DND-41 (cell line): ENCODE measurements around the gene ST8SIA6.

Source experiments
- ATAC-seq: fragments of 200-7000 bp; cut with Tn5 transposase; 3 replicates; pipeline ENCODE4 v1.9.1; 2021; ENCODE audit warnings: low read depth; ENCODE audit not compliant: insufficient read depth
- DNase-seq: peaks from one replicate; pipeline ENCODE4 v3.0.0-alpha.2; 2020
- H2AFZ ChIP-seq: 2 replicates; pipeline ENCODE4 v1.6.0; 2012; ENCODE audit warnings: low read depth, low read length
- H3K27ac ChIP-seq: 2 replicates; pipeline ENCODE4 v1.5.1; 2012; ENCODE audit warnings: low read length, inconsistent platforms
- H3K27me3 ChIP-seq: fragments of 200-600 bp; sonication (generic); 2 replicates; pipeline ENCODE4 v1.6.0; 2012; ENCODE audit warnings: low read length, mild to moderate bottlenecking, inconsistent platforms; ENCODE audit not compliant: insufficient read depth, poor library complexity
- H3K36me3 ChIP-seq: 2 replicates; pipeline ENCODE4 v1.5.1; 2012; ENCODE audit warnings: low read length, inconsistent platforms; ENCODE audit not compliant: insufficient read depth
- H3K4me1 ChIP-seq: 2 replicates; pipeline ENCODE4 v1.5.1; 2012; ENCODE audit warnings: mild to moderate bottlenecking, low read length; ENCODE audit not compliant: insufficient read depth
- H3K4me2 ChIP-seq: 2 replicates; pipeline ENCODE4 v1.6.0; 2012; ENCODE audit warnings: mild to moderate bottlenecking, moderate library complexity, low read length, inconsistent platforms; ENCODE audit not compliant: insufficient read depth
- H3K4me3 ChIP-seq, 2 experiments: fragments of 200-600 bp in 1 of 2; shearing (Covaris generic) in 1 of 2; 2 replicates each; pipeline ENCODE4 v1.5.1; 2012 to 2016; ENCODE audit warnings: inconsistent platforms in 2 of 2, low read length in 2 of 2, mild to moderate bottlenecking in 2 of 2, low read depth in 1 of 2, moderate library complexity in 1 of 2
- H3K79me2 ChIP-seq: 2 replicates; pipeline ENCODE4 v1.6.0; 2012; ENCODE audit warnings: low read length, inconsistent platforms; ENCODE audit not compliant: insufficient read depth
- H3K9ac ChIP-seq: 2 replicates; pipeline ENCODE4 v1.6.0; 2012; ENCODE audit warnings: low read depth, mild to moderate bottlenecking, inconsistent platforms, low read length, moderate library complexity
- H3K9me3 ChIP-seq: 2 replicates; pipeline ENCODE4 v1.5.1; 2012; ENCODE audit warnings: low read length, moderate library complexity, mild to moderate bottlenecking, inconsistent platforms; ENCODE audit not compliant: insufficient read depth, severe bottlenecking
- H4K20me1 ChIP-seq: 2 replicates; pipeline ENCODE4 v1.6.0; 2012; ENCODE audit warnings: low read length; ENCODE audit not compliant: insufficient read depth
- CTCF ChIP-seq: IDR thresholded peaks from 2 replicates; pipeline ENCODE4 v1.5.1; 2012; ENCODE audit warnings: borderline replicate concordance, low read length, moderate library complexity, mild to moderate bottlenecking; ENCODE audit not compliant: poor library complexity, severe bottlenecking; ENCODE audit errors: extremely low read depth
- EZH2 ChIP-seq: IDR thresholded peaks from 3 replicates; pipeline ENCODE4 v1.6.1; 2012; ENCODE audit warnings: borderline replicate concordance, low read depth, mild to moderate bottlenecking, moderate library complexity, low read length, inconsistent platforms; ENCODE audit not compliant: severe bottlenecking

ST8SIA6 gene

DNA sequence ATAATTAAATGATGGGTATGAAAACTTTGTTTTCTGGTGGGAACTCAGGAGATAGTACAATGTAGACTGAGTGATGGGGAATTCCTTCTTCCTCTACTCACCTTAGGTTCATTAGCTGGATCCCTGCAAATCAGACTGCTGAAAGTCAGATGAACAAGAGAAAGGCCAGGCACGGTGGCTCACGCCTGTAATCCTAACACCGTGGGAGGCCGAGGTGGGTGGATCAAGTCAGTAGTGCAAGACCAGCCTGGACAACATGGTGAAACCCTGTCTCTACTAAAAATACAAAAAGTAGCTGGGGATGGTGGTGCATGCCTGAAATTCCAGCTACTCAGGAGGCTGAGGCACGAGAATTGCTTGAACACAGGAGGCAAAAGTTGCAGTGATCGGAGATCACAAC is 28.7 kb upstream of the ST8SIA6 start:
- Histone ChIP-seq H3K27me3 (no peaks in the 10 kb centered on the region), H4K20me1 (no peaks in the 10 kb centered on the region), H3K27ac (no peak overlapping the region), H3K4me2 (no peak overlapping the region), H2AFZ (no peak overlapping the region), H3K79me2 (no peaks in the 10 kb centered on the region), H3K4me1 (no peaks in the 10 kb centered on the region), H3K36me3 (no peaks in the 10 kb centered on the region), H3K9me3 (no peaks in the 10 kb centered on the region), H3K9ac (no peak overlapping the region), H3K4me3 (no peak overlapping the region)
- ATAC-seq: no peak
- no peak for DNase-seq
- TF ChIP-seq EZH2 (no peak), CTCF (no peak)

DNA sequence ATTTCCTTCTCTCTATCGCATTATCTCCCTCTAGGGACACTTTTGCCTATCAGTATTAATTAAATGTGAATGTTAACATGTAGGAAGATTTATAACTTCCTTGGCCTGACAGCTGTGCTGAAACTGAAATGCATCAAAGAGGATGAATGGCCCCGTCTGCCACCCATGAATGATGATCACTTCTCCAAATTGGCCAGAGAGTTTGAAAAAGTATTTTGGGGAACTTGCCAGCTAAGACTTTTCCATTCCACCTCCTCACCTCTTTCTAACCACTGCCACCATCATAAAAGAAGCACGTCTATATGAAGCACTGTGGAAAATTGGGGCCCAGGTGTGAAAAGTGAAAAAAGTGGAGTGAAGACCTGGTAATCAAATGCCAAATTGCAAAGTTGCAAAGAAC is 25.4 kb upstream of the ST8SIA6 start:
- Histone ChIP-seq H3K27ac (no peak overlapping the region), H3K4me3 (no peak overlapping the region), H4K20me1 (no peaks in the 10 kb centered on the region), H3K27me3 (peaks cover 2% of the 10 kb centered on the region), H3K79me2 (no peaks in the 10 kb centered on the region), H3K36me3 (no peaks in the 10 kb centered on the region), H3K9ac (no peak overlapping the region), H2AFZ (no peak overlapping the region), H3K4me2 (no peak overlapping the region), H3K9me3 (no peaks in the 10 kb centered on the region), H3K4me1 (no peaks in the 10 kb centered on the region)
- ATAC-seq (no peak), DNase-seq (no peak)
- TF ChIP-seq CTCF (no peak), EZH2 (no peak)

- Histone ChIP-seq H3K4me2 (no peak overlapping the region), H2AFZ (no peak overlapping the region), H3K27me3 (peaks cover 2% of the 10 kb centered on the region), H3K9ac (no peak overlapping the region), H3K4me1 (no peaks in the 10 kb centered on the region), H3K4me3 (no peak overlapping the region), H3K36me3 (no peaks in the 10 kb centered on the region), H3K9me3 (no peaks in the 10 kb centered on the region), H3K79me2 (no peaks in the 10 kb centered on the region), H4K20me1 (no peaks in the 10 kb centered on the region), H3K27ac (no peak overlapping the region)
- DNase-seq (no peak), ATAC-seq (no peak)
- TF ChIP-seq CTCF (no peak), EZH2 (no peak)
Measured at GRCh38 chr10:17479015-17479615, 24.7 kb upstream of the ST8SIA6 start.

DNA sequence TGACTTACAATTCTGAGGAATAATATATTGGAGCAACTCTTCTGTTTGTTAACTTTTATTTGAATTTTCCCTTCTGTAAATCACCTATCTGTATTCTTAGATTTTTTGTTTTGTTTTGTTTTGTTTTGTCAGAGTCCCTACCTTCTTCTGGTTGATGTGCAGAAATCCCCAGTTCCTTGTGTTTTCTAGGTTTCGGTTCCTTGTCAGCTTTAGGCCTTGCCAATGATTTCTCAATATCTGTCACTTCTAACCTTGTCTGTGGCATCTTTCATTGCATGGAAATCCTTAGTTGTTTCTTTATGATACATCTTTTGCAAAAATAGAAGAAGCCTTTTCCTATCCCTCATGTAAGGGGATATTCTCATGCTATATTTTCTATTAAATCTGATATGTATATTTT is 21.7 kb upstream of the ST8SIA6 start:
- H2AFZ ChIP-seq: no peak overlapping the region
- H3K27me3 ChIP-seq: peaks cover 2% of the 10 kb centered on the region
- ATAC-seq: no peak
- no peak overlapping the region for H3K27ac ChIP-seq
- H3K4me3 ChIP-seq: no peak overlapping the region
- DNase-seq: no peak
- H4K20me1 ChIP-seq: no peaks in the 10 kb centered on the region
- no peak overlapping the region for H3K4me2 ChIP-seq
- no peaks in the 10 kb centered on the region for H3K4me1 ChIP-seq
- H3K9ac ChIP-seq: no peak overlapping the region
- no peak for TF ChIP-seq EZH2
- no peak for TF ChIP-seq CTCF
- H3K36me3 ChIP-seq: no peaks in the 10 kb centered on the region
- no peaks in the 10 kb centered on the region for H3K79me2 ChIP-seq
- no peaks in the 10 kb centered on the region for H3K9me3 ChIP-seq
